Ammon's horn (tissue), 1 donor: ENCODE measurements around the gene TRAF3.

Source experiments
- DNase-seq: peaks from one replicate; pipeline ENCODE4 v3.0.0-alpha.2; 2016; ENCODE audit warnings: low spot score

TRAF3 gene

DNA sequence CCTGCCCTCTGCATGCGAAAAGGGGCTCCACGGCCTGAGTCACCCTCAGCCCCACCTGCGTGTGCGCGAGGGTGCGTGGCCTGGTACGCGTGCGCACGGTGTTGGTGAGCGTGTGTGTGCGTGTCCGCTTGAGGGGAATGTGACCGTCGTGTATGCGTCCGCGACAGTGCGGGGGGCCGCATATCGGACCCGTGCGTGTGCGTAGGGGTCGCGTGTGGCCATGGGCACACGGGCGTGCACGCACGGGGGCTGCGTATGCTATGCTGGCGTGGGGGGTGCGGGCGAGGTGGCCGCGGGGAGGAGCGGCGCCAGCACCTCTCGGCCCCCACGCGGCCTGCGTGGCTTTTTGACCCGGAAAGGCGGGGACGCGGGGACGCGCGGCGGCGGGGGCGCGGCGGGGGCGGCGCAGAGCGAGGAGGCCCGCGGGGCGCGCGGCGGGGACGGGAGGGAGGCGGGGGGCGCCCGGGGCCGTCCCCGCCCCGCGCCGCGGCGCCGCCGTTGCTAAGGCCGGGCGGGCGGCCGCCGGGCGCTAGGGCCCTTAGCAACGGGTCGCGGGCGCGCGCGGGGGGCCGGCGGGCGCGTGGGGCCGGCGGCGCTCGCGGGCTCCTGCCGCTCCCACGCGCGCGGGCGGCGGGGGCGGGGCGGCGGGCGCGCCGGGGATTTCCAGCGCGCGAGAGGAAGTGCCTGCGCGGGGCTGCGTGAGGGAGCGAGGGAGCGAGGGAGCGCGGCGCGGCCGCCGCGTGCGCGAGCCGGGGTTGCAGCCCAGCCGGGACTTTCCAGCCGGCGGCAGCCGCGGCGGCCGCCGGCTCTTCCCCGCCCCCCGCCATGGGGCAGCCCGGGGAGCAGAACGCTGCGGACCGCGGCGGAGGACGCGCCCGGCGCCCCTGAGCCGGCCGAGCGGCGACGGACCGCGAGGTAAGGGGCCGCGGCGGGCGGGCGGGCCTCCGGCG, at the start of gene TRAF3:
TRAF3 (plus strand) TSS at position 689 of the 950 bp plus-strand sequence. CDS start 92,753 bp downstream, outside the sequence.
- peak; percentile 68 for DNase-seq

GRCh38 chr14:102728501-102728900, 48.7 kb upstream of the TRAF3 start:
- DNase-seq = peak; percentile 62

- no peak for DNase-seq
Observed at GRCh38 chr14:102729268-102729667, 48.0 kb upstream of the TRAF3 start.

GRCh38 chr14:102729825-102730224, 47.4 kb upstream of the TRAF3 start:
- no peak for DNase-seq

- no peak for DNase-seq
Observed at GRCh38 chr14:102731101-102731870, 46.0 kb upstream of the TRAF3 start.

GRCh38 chr14:102731871-102732800, 45.1 kb upstream of the TRAF3 start:
- DNase-seq = no peak

DNA sequence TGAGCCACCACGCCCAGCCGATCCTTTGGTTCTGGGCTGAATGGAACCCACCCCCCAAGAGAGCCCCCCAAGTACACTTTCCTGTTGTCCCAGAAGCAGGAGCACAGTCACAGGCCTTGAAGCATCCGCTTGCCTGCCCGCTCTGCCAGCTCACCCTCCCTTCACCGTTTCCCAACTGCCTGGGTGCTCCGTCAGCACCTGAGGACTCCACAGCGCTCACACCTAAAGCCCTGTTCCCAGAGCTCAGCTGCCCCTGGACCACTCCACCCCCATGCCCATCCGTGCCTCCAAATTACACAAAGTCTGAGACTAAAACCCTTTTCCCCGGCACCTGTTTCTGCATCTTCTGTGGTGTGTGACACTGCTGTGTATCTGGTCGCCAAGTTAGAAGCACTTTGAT, 44.3 kb upstream of the TRAF3 start:
- no peak for DNase-seq

DNA sequence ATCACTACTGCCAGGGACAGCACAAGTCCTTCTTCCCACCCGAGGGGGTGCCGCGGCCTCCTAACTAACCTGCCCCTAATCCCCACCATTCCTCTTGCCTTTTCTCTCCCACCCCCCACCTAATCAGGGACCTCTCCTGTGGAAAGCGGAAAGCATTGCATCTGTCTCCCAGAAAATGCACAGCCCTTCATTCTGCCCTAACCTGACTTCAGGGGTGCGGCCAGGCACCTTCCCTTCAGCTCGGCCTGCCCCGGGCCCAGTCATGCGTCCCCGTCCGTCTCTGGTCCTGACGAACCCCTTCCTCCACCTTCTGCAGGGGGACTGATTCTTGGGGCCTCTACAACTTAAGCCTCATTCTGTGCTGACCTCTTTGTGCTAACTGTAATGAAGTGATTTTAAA, 43.9 kb upstream of the TRAF3 start:
- DNase-seq = no peak

DNA sequence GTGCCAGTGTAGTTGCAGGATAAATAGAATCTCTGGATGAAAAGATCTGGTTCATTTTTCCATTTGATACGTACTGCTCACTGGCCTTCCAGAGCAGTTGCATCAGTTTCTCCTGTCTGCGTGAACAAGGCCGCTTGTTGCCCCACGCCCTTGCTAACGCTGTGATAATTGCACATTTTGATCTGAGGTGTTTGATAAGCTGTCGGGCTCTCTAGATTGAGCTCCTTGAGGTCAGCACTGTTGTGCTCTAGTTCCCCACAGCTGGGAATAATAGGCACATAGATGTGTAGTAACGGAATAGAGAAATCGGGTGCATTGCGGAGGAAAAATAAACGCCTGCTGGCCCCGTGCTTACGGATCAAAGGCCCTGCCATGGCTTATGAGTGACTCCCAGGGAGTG, 42.8 kb upstream of the TRAF3 start:
- DNase-seq = no peak

GRCh38 chr14:102736956-102737355, 40.3 kb upstream of the TRAF3 start:
- DNase-seq = no peak

DNA sequence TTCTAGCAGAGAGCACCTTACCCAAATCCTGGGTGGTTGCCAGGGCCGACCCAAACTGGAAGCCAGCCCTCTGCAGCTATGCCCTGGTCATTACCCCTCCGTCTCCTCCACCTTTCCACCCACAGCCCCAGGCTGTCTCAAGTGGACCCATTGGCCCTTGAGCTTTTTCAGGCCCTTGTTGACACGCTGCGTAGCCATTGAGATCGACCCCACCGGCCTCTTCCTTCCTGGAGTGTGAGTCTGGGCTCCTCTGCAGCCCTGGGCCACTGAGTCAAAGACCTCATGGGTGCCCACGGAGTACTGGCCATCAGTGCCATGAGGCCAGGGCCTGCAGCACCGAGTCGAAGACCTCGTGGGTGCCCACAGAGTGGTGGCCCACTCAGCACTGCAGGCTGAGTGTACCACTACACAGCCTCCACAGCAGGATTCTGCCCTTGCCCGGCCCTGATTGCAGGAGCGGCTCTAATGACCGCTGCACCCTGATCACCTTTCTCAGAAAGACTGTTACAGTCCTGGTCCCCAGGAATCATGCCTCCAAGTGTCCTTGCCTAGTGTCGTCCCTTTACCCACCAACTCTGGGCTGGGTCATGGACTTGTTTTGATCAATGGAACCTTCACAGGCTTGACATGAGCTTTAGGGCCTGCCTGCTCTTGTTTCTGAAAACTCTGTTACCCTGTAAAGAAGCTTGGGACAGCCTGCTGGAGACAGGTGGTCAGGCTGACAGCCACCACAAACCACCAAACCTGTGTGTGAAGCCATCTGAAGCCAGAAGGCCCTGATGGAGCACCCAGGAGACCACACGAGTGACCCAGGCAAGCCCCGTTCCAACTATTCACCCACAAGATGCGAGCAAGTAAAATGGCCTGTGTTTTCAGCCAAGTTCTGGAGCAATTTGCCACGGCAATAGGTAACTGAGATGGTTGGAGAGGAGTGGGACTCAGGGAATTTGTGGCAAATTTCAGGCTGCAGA, 39.6 kb upstream of the TRAF3 start:
- DNase-seq = no peak

DNA sequence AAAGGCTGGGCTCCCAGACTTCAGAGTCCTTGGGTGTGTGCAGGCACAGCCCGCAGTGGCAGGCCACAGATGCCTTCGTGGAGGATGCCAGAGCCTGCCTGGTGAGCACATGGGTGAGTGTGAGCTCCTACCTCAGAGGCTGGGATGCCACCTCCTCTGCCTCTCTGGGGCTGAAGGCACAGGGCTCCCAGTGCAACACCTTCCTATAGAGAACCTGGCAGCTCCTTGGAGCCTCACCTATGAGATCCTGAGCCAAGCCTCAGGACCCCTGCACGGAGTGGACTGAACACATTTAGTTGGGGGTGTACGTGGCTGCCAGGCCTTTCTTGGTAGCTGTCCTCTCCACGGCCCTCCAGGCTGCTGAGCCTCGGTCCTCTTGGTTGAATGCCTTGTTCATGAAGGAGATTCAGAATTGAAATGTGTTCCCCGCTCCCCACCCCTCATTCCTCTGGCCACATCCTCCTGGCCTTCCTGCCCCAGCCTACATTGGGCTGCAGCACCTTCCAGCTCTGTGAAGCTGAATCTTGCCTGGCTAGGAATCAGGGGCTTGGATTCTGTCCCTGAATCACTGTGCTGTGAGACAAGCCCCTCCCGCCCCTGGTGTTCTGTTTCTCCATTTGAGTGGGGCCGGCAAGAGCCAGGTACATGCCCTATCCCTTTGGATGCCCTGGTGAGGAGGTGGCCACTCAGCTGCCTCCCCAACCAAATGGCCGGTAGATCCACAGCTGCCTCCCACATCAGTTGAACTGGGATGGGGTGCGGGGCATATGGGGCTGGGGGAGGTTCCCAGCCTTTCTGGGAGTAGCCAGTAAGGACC, 38.7 kb upstream of the TRAF3 start:
- no peak for DNase-seq

- DNase-seq = no peak
Observed at GRCh38 chr14:102739190-102739469, 38.1 kb upstream of the TRAF3 start.

GRCh38 chr14:102746634-102747438, 30.4 kb upstream of the TRAF3 start:
- no peak for DNase-seq

- no peak for DNase-seq
Observed at GRCh38 chr14:102748806-102749205, 28.4 kb upstream of the TRAF3 start.

GRCh38 chr14:102749393-102750305, 27.6 kb upstream of the TRAF3 start:
- no peak for DNase-seq

GRCh38 chr14:102750376-102750775, 26.9 kb upstream of the TRAF3 start:
- DNase-seq = no peak

- DNase-seq = no peak
Observed at GRCh38 chr14:102751088-102751487, 26.2 kb upstream of the TRAF3 start.
